GM21737 (cell line): Measurements from ENCODE around the gene DDX21.
"Not testable (repeated sequence)": the region's sequence is repeated elsewhere in the genome, so short reads cannot be mapped to it uniquely, and the experiment has no call there.

ENCODE experiments used
- ATAC-seq: cut with Tn5 transposase; IDR thresholded peaks from one replicate; pipeline ENCODE4 v1.9.1; 2021; ENCODE audit warnings: mild to moderate bottlenecking, moderate library complexity; ENCODE audit not compliant: unreplicated experiment

DDX21 gene

DNA sequence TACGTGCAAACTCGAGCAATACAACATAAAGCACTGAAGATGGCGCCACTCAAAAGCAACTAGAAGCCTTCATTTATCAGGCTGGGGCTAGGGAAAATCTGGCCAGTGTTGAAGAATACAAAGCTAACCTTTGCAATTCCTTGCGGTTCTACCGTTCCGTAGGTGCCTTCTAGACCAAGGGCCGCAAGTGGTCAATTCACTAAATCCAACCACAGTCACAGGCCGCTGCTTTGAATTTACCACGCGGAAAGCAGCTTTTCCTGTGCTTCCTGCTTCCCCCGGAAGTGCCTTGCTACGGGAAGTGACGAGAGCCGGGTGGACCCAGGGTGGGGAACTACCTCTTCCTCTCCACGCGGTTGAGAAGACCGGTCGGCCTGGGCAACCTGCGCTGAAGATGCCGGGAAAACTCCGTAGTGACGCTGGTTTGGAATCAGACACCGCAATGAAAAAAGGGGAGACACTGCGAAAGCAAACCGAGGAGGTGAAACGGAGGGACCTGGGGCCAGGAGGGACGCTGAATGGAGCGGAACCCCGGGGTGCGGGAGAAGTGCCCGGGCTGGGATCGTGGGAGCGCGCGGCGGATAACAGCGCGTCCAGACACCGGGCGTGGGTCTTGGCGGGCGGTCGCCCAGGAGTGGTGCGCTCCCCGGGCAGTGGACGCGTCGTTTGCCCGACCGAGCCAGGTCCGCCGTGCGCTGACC, at the start of gene DDX21:
Gene DDX21 (plus strand): TSS at position 339 of the 701 bp plus-strand sequence. CDS start 56 bp downstream, at position 395.
- peak; percentile 75 for ATAC-seq

DNA sequence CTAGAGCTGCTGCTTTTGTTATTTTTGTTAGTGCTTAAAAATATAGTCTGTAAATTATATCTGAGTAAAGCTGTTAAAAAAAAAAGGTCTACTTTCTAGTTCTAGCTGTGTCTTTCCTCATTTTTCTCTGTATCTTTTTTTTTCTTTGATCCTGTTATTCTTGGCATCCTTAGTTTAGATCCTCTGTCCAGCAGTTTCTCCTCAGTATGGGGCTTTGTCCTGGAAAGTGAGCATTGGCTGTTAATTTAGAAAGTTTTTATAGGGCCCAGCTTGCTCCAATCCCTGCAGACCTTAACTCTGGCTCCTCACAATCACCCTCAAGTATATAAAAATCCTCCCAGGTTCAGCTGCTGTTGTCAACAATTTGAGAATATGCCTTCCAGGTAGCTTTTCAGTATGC, 31.4 kb upstream of the DDX21 start:
- ATAC-seq = no peak

DNA sequence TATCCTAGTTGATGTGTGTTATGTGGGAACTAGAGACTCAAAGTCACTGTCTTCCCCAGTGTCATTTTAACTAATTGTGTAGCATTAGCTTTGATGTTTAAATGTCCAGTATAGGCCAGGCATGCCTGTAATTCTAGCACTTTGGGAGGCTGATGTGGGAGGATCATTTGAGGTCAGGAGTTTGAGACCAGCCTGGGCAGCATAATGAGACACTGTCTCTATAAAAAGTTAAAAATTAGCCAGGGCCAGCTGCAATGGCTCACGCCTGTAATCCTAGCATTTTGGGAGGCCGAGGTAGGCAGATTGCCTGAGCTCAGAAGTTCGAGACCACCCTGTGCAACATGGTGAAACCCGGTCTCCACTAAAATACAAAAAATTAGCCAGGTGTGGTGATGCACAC, 30.5 kb upstream of the DDX21 start:
- ATAC-seq = no peak

DNA sequence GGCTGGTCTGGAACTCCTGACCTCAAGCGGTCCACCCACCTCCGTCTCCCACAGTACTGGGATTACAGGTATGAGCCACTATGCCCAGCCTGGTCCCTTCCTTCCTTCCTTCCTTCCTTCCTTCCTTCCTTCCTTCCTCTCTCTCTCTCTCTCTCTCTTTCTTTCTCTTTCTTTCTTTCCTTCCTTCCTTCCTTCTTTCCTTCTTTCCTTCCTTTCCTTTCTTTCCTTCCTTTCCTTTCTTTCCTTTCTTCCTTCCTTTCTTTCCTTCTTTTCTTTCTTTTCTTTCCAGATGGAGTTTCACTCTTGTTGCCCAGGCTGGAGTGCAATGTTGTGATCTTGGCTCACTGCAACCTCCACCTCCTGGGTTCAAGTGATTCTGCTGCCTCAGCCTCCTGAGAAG, 26.8 kb upstream of the DDX21 start:
- not testable (repeated sequence) for ATAC-seq

DNA sequence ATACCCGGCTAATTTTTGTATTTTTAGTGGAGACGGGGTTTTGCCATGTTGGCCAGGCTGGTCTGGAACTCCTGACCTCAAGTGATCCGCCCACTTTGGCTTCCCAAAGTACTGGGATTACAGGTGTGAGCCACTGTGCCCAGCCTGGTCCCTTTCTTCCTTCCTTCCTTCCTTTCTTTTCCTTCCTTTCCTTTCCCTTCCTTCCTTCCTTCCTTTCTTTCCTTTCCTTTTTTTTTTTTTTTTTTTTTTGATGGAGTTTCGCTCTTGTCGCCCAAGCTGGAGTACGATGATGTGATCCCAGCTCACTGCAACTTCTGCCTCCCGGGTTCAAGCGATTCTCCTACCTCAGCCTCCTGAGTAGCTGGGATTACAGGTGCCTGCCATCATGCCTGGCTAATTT, 26.1 kb upstream of the DDX21 start:
- not testable (repeated sequence) for ATAC-seq

DNA sequence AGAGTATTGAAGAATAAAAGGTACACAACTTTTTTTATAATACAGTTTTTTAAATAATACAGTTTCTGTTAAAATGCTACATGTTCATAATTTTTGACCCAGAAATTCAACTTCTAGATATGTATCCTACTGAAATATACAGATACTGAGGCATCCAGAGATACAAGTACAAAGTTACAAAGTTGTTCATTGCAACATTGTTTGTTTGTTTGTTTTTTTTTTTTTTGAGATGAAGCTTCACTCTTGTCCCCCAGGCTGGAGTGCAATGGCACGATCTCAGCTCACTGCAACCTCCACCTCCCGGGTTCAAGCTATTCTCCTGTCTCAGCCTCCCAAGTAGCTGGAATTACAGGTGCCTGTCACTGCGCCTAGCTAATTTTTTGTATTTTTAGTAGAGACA, 23.1 kb upstream of the DDX21 start:
- not testable (repeated sequence) for ATAC-seq

- no peak for ATAC-seq
Observed at GRCh38 chr10:68934994-68935393, 21.0 kb upstream of the DDX21 start.

DNA sequence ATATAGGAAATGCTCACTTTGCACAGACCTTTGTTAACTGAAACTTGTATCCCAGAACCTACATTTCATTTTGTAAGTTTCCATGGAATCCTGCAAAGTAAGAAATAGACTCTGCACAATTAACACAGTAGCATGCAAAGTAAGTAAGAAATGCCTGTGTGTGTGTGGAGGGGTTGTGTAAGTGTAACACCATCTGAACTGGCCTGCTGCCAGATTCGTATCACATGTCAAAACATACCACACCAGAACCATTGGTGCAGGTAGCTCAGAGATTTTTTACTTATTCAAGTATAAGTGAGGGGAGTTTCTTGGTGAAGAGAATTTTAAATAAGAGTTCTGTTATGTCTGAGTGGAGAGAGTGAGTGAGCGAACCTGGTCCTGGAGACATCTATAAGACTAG, 17.9 kb upstream of the DDX21 start:
- ATAC-seq = no peak

GRCh38 chr10:68938884-68939283, 17.1 kb upstream of the DDX21 start:
- ATAC-seq = no peak

DNA sequence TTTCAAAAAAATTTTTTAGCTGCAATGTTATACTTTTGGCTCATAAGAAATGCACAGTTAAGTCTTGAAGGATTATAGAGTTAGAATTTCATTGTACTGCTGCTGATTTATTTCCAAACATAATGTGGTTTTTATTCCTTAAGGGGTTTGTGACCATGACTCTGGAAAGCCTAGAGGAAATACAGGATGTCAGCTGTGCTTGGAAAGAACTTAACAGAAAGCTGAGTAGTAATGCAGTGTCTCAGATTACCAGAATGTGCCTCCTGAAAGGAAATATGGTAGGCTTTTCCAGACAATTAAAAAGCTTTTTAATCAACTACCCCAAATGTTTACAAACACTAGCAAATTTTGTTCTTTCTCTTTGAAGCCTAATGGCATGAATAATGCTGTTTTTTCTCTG, 15.1 kb upstream of the DDX21 start:
- ATAC-seq = not testable (repeated sequence)

DNA sequence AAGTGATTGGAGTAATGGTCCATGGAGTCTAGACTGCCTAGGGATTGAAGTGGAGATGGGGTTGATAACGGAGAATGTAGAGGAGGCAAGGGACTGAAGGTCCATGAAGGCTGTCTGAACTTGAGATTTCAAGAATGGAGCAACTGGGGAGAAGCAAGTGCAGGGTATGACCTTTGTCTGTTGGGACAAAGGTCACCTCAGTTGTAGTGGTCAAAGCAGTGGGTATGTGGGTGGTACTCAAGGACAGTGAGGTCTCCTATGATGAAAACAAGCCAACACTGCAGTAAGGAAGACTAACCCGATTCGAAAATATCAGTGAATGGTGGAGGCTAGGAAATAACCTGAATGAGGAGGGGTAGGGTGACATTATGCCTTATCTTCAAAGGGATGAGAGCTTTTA, 5.4 kb upstream of the DDX21 start:
- no peak for ATAC-seq

GRCh38 chr10:68954904-68955303, 1.1 kb upstream of the DDX21 start:
- ATAC-seq = no peak

DNA sequence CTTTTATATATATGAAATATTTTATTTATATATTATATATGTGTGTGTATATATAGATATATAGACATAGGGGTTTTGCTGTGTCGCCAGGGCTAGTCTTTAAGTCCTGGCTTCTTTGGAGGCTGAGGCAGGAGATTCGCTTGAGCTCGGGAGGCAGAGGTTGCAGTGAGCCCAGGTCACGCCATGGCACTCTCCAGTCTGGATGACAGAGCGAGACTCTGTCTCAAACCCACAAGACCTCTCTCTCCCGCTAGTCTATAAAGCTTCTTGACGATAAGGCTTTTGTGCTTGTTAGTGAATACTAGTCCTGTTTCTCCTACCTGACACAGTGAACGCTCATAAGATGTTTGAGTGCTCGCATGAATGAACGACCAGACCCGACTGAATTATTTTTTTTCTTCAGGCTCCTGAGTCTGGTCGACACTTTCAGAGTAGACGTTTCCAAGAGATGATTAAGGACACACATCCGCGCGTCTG, 577 bp upstream of the DDX21 start:
- peak; percentile 16 for ATAC-seq

DNA sequence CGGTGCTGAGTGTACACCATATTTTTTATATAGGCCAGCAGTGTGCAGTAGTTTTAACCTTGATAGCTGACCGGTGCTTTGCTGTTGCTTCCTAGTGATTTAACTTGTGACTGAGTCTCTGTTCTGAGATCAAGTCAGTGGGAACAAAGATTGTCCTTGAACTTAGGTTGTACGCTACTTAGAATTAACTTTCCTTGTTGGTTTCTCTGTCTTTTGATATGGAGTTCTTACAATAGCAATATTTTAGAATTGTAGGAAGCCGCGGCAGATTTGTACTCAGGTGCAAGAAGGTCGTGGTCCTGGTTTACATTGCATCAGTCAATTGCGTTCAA, 1.3 kb downstream of the DDX21 start:
- ATAC-seq = no peak

DNA sequence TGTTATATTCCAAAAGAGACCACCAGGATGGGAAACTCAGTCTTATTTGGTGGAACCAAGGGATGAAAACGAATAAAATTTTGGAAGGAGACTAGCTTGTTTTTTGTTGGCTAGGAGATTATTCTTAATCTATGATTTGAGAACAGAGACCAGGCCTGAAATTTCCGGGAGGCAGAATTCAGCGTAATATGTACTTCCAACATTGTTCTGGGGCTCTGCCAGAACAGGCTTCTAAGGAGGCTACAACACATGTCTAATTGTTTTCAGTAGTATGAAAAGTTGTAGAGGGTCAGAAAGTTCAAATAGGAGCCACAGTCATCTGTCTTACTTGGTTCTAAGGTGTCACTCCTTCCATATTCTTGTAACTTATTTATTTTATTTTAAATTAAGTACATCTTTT, 1.7 kb downstream of the DDX21 start:
- no peak for ATAC-seq

DNA sequence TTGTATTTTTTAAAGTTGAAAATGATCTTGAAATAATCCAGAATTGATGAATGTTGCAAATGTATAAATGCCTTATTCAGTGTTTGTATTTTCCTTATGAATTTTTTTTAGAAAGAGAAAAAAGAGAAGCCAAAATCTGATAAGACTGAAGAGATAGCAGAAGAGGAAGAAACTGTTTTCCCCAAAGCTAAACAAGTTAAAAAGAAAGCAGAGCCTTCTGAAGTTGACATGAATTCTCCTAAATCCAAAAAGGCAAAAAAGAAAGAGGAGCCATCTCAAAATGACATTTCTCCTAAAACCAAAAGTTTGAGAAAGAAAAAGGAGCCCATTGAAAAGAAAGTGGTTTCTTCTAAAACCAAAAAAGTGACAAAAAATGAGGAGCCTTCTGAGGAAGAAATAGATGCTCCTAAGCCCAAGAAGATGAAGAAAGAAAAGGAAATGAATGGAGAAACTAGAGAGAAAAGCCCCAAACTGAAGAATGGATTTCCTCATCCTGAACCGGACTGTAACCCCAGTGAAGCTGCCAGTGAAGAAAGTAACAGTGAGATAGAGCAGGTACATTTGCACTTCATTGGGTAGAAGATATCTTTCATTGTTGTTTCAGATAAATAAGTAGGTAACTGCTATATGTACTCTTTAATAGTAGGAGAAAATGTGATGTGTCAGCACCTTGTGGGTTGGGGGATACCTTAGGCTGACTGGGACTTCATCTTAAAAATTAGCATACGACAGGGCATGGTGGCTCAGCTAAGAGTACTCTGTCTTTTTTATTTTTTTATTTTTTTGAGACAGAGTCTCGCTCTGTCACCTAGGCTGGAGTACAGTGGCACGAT, 3.9 kb downstream of the DDX21 start:
- ATAC-seq = no peak

- no peak for ATAC-seq
Observed at GRCh38 chr10:68963151-68963550, 7.2 kb downstream of the DDX21 start.

DNA sequence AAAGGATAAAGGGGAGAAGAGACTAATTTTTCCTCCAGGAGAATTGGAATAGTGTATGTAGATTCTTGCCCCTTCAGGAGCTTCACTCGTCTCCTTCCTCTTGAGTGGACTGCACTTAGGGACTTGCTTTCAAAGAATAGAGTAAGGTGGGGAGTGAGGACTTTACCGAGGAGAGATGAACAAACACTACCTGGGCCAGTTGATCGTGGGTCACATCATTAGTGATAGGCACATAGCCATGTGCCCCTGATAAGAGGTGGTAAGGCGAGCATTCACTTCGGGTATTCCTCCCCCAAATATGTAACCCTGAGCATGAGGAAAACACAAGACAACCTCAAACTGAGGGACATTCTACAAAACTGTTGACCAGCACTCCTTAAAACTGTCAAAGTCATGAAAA, 18.0 kb downstream of the DDX21 start:
- no peak for ATAC-seq

- ATAC-seq = not testable (repeated sequence)
Observed at GRCh38 chr10:68975936-68976473, 20.0 kb downstream of the DDX21 start.

DNA sequence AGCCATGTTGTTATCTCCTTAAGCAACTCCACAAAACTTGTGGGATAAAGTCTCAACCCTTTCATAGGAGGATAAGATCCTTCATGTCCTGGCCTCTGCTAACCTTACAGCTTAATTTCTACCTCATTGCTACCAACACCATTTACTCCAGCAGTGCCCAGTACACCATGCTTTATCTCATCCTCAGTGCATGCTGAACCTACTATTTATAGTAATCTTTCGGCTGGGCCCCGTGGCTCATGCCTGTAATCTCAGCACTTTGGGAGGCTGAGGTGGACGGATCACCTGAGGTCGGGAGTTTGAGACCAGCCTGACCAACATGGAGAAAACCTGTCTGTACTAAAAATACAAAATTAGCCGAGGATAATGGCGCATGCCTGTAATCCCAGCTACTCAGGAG, 23.8 kb downstream of the DDX21 start:
- not testable (repeated sequence) for ATAC-seq

DNA sequence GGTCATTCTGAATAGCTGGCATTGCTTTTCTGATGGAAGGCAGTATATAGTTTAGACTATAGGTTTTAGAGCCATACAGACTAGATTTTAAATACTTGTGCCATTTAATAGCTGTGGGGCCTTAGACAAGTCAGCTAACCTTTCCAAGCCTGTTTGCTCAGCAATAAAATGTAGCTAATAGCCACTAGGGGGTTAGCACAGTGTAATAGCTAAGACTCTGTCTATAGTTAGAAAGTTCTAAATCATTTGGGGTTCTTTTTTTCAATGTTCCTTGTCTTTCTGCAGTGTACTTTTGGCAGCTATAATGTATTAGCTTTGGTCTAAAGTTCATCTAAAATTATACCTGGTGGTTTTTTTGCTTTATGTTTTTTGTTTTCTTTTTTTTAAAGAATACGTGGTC, 25.1 kb downstream of the DDX21 start:
- ATAC-seq = no peak

DNA sequence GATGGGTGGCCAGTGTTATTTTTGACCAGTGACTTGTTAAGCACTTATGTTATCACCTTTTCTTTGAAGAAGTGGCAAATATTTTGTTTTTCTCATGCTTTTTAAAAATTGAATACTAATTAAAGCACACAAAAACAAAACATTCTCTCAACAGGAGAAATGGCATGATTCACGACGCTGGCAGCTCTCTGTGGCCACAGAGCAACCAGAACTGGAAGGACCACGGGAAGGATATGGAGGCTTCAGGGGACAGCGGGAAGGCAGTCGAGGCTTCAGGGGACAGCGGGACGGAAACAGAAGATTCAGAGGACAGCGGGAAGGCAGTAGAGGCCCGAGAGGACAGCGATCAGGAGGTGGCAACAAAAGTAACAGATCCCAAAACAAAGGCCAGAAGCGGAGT, 26.4 kb downstream of the DDX21 start:
- no peak for ATAC-seq
